GM23338 (cell line): ENCODE measurements around the gene MYLK3.

Experiments used
- CREB1 ChIP-seq: fragments of 250-450 bp; sonication (Bioruptor Pico); IDR thresholded peaks from 2 replicates; pipeline ENCODE4 v1.5.0; 2020; ENCODE audit warnings: low read depth, mild to moderate bottlenecking, moderate library complexity
- EZH2 ChIP-seq: fragments of 200-600 bp; sonication (generic); IDR thresholded peaks from one replicate; pipeline ENCODE4 v1.8.0; 2017; ENCODE audit warnings: antibody characterized with exemption, mild to moderate bottlenecking, low read depth; ENCODE audit not compliant: unreplicated experiment
- EZH2phosphoT487 ChIP-seq: fragments of 200-600 bp; sonication (generic); IDR thresholded peaks from one replicate; pipeline ENCODE4 v1.8.1; 2018; ENCODE audit warnings: antibody characterized with exemption; ENCODE audit not compliant: unreplicated experiment
- JUNB ChIP-seq: IDR thresholded peaks from one replicate; pipeline ENCODE4 v1.6.1; 2016; ENCODE audit warnings: antibody characterized with exemption; ENCODE audit not compliant: unreplicated experiment
- NANOG ChIP-seq: IDR thresholded peaks from 2 replicates; pipeline ENCODE4 v1.6.1; 2016; ENCODE audit warnings: antibody characterized with exemption, borderline replicate concordance
- POLR2AphosphoS5 ChIP-seq: IDR thresholded peaks from 2 replicates; pipeline ENCODE4 v1.6.1; 2016; ENCODE audit warnings: antibody characterized with exemption, low read depth
- REST ChIP-seq: IDR thresholded peaks from one replicate; pipeline ENCODE4 v1.6.1; 2018; ENCODE audit warnings: antibody characterized with exemption; ENCODE audit not compliant: unreplicated experiment
- ZNF114 ChIP-seq: fragments of 250-450 bp; sonication (Bioruptor Pico); IDR thresholded peaks from 2 replicates; pipeline ENCODE4 v1.5.0; 2020; ENCODE audit warnings: mild to moderate bottlenecking, moderate library complexity
- TF ChIP-seq, protein P1 (sequence below), 2 experiments: fragments of 200-600 bp in 1 of 2; sonication (generic) in 1 of 2; conservative IDR thresholded peaks; 2 replicates each; pipeline versions ENCODE4 v1.5.1 to v1.6.1; 2016 to 2017; ENCODE audit warnings: antibody characterized with exemption in 2 of 2, low read depth in 2 of 2, mild to moderate bottlenecking in 2 of 2, moderate library complexity in 1 of 2

DNA sequence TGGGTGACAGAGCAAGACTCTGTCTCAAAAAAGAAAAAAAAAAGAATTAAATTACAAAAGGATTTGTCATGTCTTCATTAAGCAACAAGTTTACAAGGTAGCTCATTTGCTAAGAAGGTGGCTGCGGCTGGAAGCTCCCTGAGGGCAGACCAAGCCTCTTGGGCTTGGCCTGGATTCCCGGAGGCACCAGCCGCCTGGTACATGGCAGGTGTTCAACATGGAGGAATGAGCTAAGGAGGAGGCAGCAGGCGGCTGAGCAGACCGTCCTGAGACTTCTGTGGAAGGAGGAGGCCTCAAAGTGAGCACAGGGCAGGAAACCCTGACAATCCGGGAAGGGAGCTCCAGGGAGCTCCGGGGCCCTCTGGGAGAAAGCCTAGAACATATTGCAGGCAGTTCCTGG lies 3.2 kb upstream of the MYLK3 start:
- TF ChIP-seq, protein P1, sequence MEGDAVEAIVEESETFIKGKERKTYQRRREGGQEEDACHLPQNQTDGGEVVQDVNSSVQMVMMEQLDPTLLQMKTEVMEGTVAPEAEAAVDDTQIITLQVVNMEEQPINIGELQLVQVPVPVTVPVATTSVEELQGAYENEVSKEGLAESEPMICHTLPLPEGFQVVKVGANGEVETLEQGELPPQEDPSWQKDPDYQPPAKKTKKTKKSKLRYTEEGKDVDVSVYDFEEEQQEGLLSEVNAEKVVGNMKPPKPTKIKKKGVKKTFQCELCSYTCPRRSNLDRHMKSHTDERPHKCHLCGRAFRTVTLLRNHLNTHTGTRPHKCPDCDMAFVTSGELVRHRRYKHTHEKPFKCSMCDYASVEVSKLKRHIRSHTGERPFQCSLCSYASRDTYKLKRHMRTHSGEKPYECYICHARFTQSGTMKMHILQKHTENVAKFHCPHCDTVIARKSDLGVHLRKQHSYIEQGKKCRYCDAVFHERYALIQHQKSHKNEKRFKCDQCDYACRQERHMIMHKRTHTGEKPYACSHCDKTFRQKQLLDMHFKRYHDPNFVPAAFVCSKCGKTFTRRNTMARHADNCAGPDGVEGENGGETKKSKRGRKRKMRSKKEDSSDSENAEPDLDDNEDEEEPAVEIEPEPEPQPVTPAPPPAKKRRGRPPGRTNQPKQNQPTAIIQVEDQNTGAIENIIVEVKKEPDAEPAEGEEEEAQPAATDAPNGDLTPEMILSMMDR (conservative IDR thresholded peaks at IDR 0.05; ENCODE audit: low read depth in 2 of 2), result no peak
- no peak for TF ChIP-seq POLR2AphosphoS5
- no peak for TF ChIP-seq EZH2phosphoT487
- no peak for TF ChIP-seq CREB1 (CRISPR knock-in tag)
- no peak for TF ChIP-seq NANOG
- TF ChIP-seq EZH2, result no peak
- TF ChIP-seq REST, result no peak
- TF ChIP-seq JUNB, result no peak
- TF ChIP-seq ZNF114 (CRISPR knock-in tag), result no peak
